AG04450 (cell line): ENCODE data around the gene TSHR. TPM values are rescaled to one million over a fixed set of nuclear protein-coding genes. Genes with fewer than 3 reads are reported as not detected.
"Not testable (repeated sequence)": the region's sequence is repeated elsewhere in the genome, so short reads cannot be mapped to it uniquely, and the experiment has no call there.

Experiments
- CTCF ChIA-PET: fragments of 300-600, 350-600 bp; formaldehyde crosslinking; extraction: SDS; loops from one replicate; lab custom pipeline; 2022; ENCODE audit warnings: antibody characterized with exemption, inconsistent platforms; lab: Charles Lee
- POLR2A ChIA-PET: fragments of 350-600 bp; formaldehyde crosslinking; extraction: SDS; loops from one replicate; lab custom pipeline; 2021; ENCODE audit warnings: antibody characterized with exemption, inconsistent platforms; lab: Yijun Ruan, JAX
- DNase-seq: peaks from one replicate; pipeline ENCODE4 v3.0.0-alpha.2; 2011; ENCODE audit warnings: low read depth, low spot score
- H3K27ac ChIP-seq: one replicate; pipeline ENCODE4 v1.5.1; 2012; ENCODE audit warnings: low read depth, low read length, control low read depth
- H3K27me3 ChIP-seq: one replicate; pipeline ENCODE4 v1.6.0; 2012; ENCODE audit warnings: low read length; ENCODE audit not compliant: control insufficient read depth, insufficient read depth
- H3K4me3 ChIP-seq: 2 replicates; pipeline ENCODE4 v1.5.1; 2011; ENCODE audit warnings: mild to moderate bottlenecking, low read depth, low read length, control low read depth
- H3K9me3 ChIP-seq: 2 replicates; pipeline ENCODE4 v1.5.1; 2012; ENCODE audit warnings: low read length; ENCODE audit not compliant: control insufficient read depth, insufficient read depth
- CTCF ChIP-seq: IDR thresholded peaks from 2 replicates; pipeline ENCODE4 v1.5.1; 2011; ENCODE audit warnings: low read depth, low read length, control low read depth, inconsistent platforms
- polyA minus RNA-seq: library from RNA; depleted of rRNA, polyadenylated mRNA; stranded (reverse); fragments of >200 nt; gene quantifications from 2 replicates; pipeline ENCODE4 v1.2.3, GENCODE V29; 2011; rRNA and poly(A)+ RNA removed
- polyA plus RNA-seq: library from polyadenylated mRNA; depleted of rRNA; stranded (reverse); fragments of >200 nt; gene quantifications from 2 replicates; pipeline ENCODE4 v1.2.3, GENCODE V29; 2011; rRNA removed

Gene TSHR
- polyA plus RNA-seq (not detected in 2 replicates), polyA minus RNA-seq (not detected in 2 replicates)

DNA sequence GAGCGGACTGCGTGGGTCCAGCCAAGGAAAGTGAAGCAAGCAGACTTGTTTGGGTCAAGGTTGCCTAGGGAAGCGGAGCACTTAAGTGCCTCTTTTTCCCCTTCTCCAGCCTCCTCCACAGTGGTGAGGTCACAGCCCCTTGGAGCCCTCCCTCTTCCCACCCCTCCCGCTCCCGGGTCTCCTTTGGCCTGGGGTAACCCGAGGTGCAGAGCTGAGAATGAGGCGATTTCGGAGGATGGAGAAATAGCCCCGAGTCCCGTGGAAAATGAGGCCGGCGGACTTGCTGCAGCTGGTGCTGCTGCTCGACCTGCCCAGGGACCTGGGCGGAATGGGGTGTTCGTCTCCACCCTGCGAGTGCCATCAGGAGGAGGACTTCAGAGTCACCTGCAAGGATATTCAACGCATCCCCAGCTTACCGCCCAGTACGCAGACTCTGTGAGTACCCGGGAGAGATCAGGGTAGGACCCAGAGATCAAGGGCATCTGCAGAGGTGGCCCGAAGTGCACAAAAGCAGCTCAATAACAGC, at the start of gene TSHR:
Gene TSHR (plus strand): TSS at position 206 of the 526 bp plus-strand sequence. CDS start 60 bp downstream, at position 266.
- CTCF ChIA-PET, result interaction anchor here (0.6 to 11.2 kb wide), 12 partner anchors 11 to 899 kb away, joined by 3 to 122 read pairs (median 5); partner anchors contain the start of gene CEP128
- Histone ChIP-seq H3K4me3 (peak within 1 kb of the TSS; percentile 71), H3K27ac (no peak within 1 kb of the TSS), H3K9me3 (no peaks in the 10 kb centered on the region; the same call in 1 of the 2 replicates), H3K27me3 (peaks cover 8% of the 10 kb centered on the region)
- no peak for DNase-seq
- POLR2A ChIA-PET, result no interaction called here
- no peak for TF ChIP-seq CTCF

GRCh38 chr14:80906336-80906735, 49.1 kb upstream of the TSHR start:
- Histone ChIP-seq H3K4me3 (no peak overlapping the region), H3K27me3 (no peaks in the 10 kb centered on the region), H3K27ac (no peak overlapping the region), H3K9me3 (no peaks in the 10 kb centered on the region)
- POLR2A ChIA-PET, result no interaction called here
- no peak for DNase-seq
- CTCF ChIA-PET, result interaction anchor here (1.0 kb wide), 1 partner anchor 81 kb away, joined by 3 read pairs; no protein-coding TSS in a partner anchor
- TF ChIP-seq CTCF, result no peak

GRCh38 chr14:80906946-80907345, 48.5 kb upstream of the TSHR start:
- no peak overlapping the region for H3K4me3 ChIP-seq
- H3K27ac ChIP-seq, result no peak overlapping the region
- no peaks in the 10 kb centered on the region for H3K27me3 ChIP-seq
- POLR2A ChIA-PET, result no interaction called here
- CTCF ChIA-PET, result no interaction called here
- no peak for DNase-seq
- TF ChIP-seq CTCF, result no peak
- H3K9me3 ChIP-seq, result no peaks in the 10 kb centered on the region

DNA sequence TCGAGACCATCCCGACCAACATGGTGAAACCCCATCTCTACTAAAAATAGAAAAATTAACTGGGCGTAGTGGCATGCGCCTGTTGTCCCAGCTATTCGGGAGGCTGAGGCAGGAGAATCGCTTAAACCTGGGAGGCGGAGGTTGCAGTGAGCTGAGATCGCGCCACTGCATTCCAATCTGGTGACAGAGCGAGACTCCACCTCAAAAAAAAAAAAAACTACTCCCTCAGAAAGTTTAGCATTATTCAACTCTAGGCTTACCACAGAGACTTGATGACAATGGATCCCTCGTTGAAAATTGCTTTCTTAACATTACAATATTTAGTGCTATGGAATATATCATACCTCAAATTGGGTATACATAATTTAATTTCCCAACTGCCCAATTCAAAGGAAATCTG, 43.4 kb upstream of the TSHR start:
- POLR2A ChIA-PET, result interaction anchor here (0.6 kb wide), 1 partner anchor 296 kb away, joined by 3 read pairs; no protein-coding TSS in a partner anchor
- H3K27me3 ChIP-seq, result not testable (repeated sequence)
- CTCF ChIA-PET, result interaction anchor here (0.6 kb wide), 1 partner anchor 9 kb away, joined by 8 read pairs; no protein-coding TSS in a partner anchor

DNA sequence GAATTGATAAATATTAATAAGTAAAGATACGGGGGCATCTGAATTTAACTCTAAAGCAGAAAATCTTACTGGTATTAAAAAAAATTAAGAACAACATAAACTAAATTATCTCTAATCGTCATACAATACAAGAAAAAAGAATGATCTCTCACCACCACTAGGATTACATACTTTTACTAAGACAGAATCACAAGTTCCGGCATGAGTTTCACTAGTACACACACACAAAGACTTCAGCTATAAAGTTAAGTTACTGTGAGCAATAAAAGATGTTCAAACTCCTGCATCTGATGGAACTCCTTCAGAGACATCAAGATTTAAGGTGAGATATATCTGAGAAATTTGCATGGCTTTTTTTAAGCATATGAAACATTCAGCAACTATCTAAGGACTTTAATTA, 35.8 kb upstream of the TSHR start:
- ChIA-PET POLR2A (no interaction called here), CTCF (no interaction called here)
- Histone ChIP-seq H3K27me3 (no peaks in the 10 kb centered on the region), H3K27ac (no peak overlapping the region), H3K9me3 (no peaks in the 10 kb centered on the region), H3K4me3 (no peak overlapping the region)
- TF ChIP-seq CTCF, result no peak
- DNase-seq, result no peak

More for the DNA sequence above, 43.4 kb upstream of the TSHR start:
- H3K27ac ChIP-seq, DNase-seq, H3K9me3 ChIP-seq, H3K4me3 ChIP-seq: not testable (repeated sequence)
